HepG2 (cell line): ENCODE results near the gene MDP1. TPM values are rescaled to one million over a fixed set of nuclear protein-coding genes. Genes with fewer than 3 reads are reported as not detected.

Experiments
- DRAP1 ChIP-seq: IDR thresholded peaks from 2 replicates; pipeline ENCODE4 v1.6.1; 2016; ENCODE audit warnings: missing genetic modification reagents, missing compliant biosample characterization
- IRF9 ChIP-seq: sonication (generic); formaldehyde crosslinking; IDR thresholded peaks from 2 replicates; pipeline ENCODE4 v1.8.0; 2022; ENCODE audit warnings: missing genetic modification reagents, mild to moderate bottlenecking, borderline replicate concordance
- MLX ChIP-seq: IDR thresholded peaks from 2 replicates; pipeline ENCODE4 v1.6.1; 2016
- NFE2L1 ChIP-seq: sonication (generic); formaldehyde crosslinking; IDR thresholded peaks from 2 replicates; pipeline ENCODE4 v1.4.0; 2020; ENCODE audit warnings: missing genetic modification reagents, mild to moderate bottlenecking, borderline replicate concordance
- RBM39 ChIP-seq: fragments of 200-400 bp; formaldehyde crosslinking; IDR thresholded peaks from one replicate; pipeline ENCODE4 v1.6.1; 2018; ENCODE audit warnings: antibody characterized with exemption, mild to moderate bottlenecking, low read depth, low read length; ENCODE audit not compliant: poor library complexity, severe bottlenecking
- SIX1 ChIP-seq: sonication (generic); formaldehyde crosslinking; IDR thresholded peaks from 2 replicates; pipeline ENCODE4 v1.4.0; 2020; ENCODE audit warnings: missing genetic modification reagents, borderline replicate concordance
- SKI ChIP-seq: fragments of 450-650 bp; IDR thresholded peaks from one replicate; pipeline ENCODE4 v1.6.1; 2018; ENCODE audit warnings: mild to moderate bottlenecking; ENCODE audit not compliant: partially characterized antibody
- XBP1 ChIP-seq: sonication (generic); formaldehyde crosslinking; IDR thresholded peaks from 2 replicates; pipeline ENCODE4 v1.5.0; 2020; ENCODE audit warnings: missing genetic modification reagents
- ZBED4 ChIP-seq: sonication (generic); formaldehyde crosslinking; IDR thresholded peaks from 2 replicates; pipeline ENCODE4 v1.4.0; 2020; ENCODE audit warnings: missing genetic modification reagents, borderline replicate concordance
- ZBTB3 ChIP-seq: sonication (generic); formaldehyde crosslinking; IDR thresholded peaks from 2 replicates; pipeline ENCODE4 v1.4.0; 2020; ENCODE audit warnings: low read depth, mild to moderate bottlenecking, moderate library complexity, missing genetic modification reagents, borderline replicate concordance
- ZFP91 ChIP-seq: sonication (generic); formaldehyde crosslinking; IDR thresholded peaks from 2 replicates; pipeline ENCODE4 v1.9.0; 2022; ENCODE audit warnings: missing genetic modification reagents, mild to moderate bottlenecking, borderline replicate concordance
- ZNF230 ChIP-seq: sonication (generic); formaldehyde crosslinking; IDR thresholded peaks from 2 replicates; pipeline ENCODE4 v1.4.0; 2020; ENCODE audit warnings: mild to moderate bottlenecking, missing genetic modification reagents
- ZNF235 ChIP-seq: sonication (generic); formaldehyde crosslinking; IDR thresholded peaks from 2 replicates; pipeline ENCODE4 v1.8.1; 2023; ENCODE audit warnings: mild to moderate bottlenecking, missing genetic modification reagents, borderline replicate concordance
- ZNF44 ChIP-seq: sonication (generic); formaldehyde crosslinking; IDR thresholded peaks from 2 replicates; pipeline ENCODE4 v1.5.1; 2020; ENCODE audit warnings: mild to moderate bottlenecking, missing genetic modification reagents
- ZNF580 ChIP-seq: IDR thresholded peaks from 2 replicates; pipeline ENCODE4 v1.6.1; 2016; ENCODE audit warnings: low read depth, borderline replicate concordance
- ZNF607 ChIP-seq: sonication (generic); formaldehyde crosslinking; IDR thresholded peaks from 2 replicates; pipeline ENCODE4 v1.5.1; 2020; ENCODE audit warnings: missing genetic modification reagents, mild to moderate bottlenecking, borderline replicate concordance
- ZNF7 ChIP-seq: IDR thresholded peaks from 2 replicates; pipeline ENCODE4 v1.6.1; 2016; ENCODE audit warnings: missing biosample characterization, missing genetic modification reagents
- ZNF766 ChIP-seq: sonication (generic); formaldehyde crosslinking; IDR thresholded peaks from 2 replicates; pipeline ENCODE4 v1.5.0; 2020; ENCODE audit warnings: missing genetic modification reagents, borderline replicate concordance
- ZNF839 ChIP-seq: sonication (generic); formaldehyde crosslinking; IDR thresholded peaks from 2 replicates; pipeline ENCODE4 v1.4.0; 2020; ENCODE audit warnings: missing genetic modification reagents, mild to moderate bottlenecking, borderline replicate concordance
- polyA plus RNA-seq, 8 experiments: library from polyadenylated mRNA; depleted of rRNA in 3 of 8; stranded (reverse) in 7 of 8; unstranded in 1 of 8; fragments of >200 nt; fragmentation: Illumina TruSeq in 4 of 8; extraction: Trizol in 4 of 8; gene quantifications; 2 replicates each; pipeline versions ENCODE4 v1.2.1 to v1.2.3, GENCODE V29; 2011 to 2016; ENCODE audit warnings: low read depth in 4 of 8, missing spikeins in 1 of 8, mixed read lengths in 1 of 8; ENCODE audit not compliant: insufficient read depth in 1 of 8
- total RNA-seq, 5 experiments: library from RNA; depleted of rRNA; stranded (reverse); fragments of >200 nt; fragmentation: Illumina TruSeq; extraction: Trizol; gene quantifications; 2 replicates each; pipeline ENCODE4 v1.2.3, GENCODE V29; 2016; ENCODE audit warnings: low read depth in 1 of 5

Gene MDP1
- total and polyA plus RNA-seq, 2 of the 13 experiments (the other 11 are each of a cell fraction or from before 2014, with no cell fraction given) = 44.1 to 48.7 TPM

GRCh38 chr14:24252289-24253124 is 36.6 kb upstream of the MDP1 start (continued):
- TF ChIP-seq ZBTB3 (CRISPR knock-in tag) (no peak), ZBED4 (CRISPR knock-in tag) (0 out of 2 replicates have a peak, but pooled peaks have one; percentile 18), DRAP1 (CRISPR knock-in tag) (peak; percentile 48; the same call in 1 of the 2 replicates), MLX (CRISPR knock-in tag) (peak; percentile 50; the same call in 1 of the 2 replicates), ZNF44 (CRISPR knock-in tag) (no peak), SIX1 (CRISPR knock-in tag) (peak; percentile 28; the same call in 1 of the 2 replicates), ZNF839 (CRISPR knock-in tag) (peak; percentile 96; the same call in 1 of the 2 replicates), IRF9 (peak; percentile 98), XBP1 (CRISPR knock-in tag) (peak; percentile 77; the same call in 1 of the 2 replicates), ZFP91 (CRISPR knock-in tag) (no peak; the same call in 1 of the 2 replicates), ZNF235 (no peak), ZNF7 (CRISPR knock-in tag) (no peak; the same call in 1 of the 2 replicates), ZNF230 (0 out of 2 replicates have a peak, but pooled peaks have one; percentile 51), ZNF766 (CRISPR knock-in tag) (peak; percentile 75; the same call in 1 of the 2 replicates), ZNF607 (CRISPR knock-in tag) (no peak; the same call in 1 of the 2 replicates), NFE2L1 (CRISPR knock-in tag) (0 out of 2 replicates have a peak, but pooled peaks have one; percentile 42), ZNF580 (CRISPR knock-in tag) (peak; percentile 16; the same call in 1 of the 2 replicates), SKI (no peak), RBM39 (peak; percentile 47)
